ENCODE data around the gene CACNA1G. TPM values are rescaled to one million over a fixed set of nuclear protein-coding genes. Genes with fewer than 3 reads are reported as not detected.

CACNA1G gene
- total RNA-seq, 1 experiment from 2014 or later = 6.7 TPM

GRCh38 chr17:50558091-50558490 lies 2.4 kb upstream of the CACNA1G start (continued):
- TF ChIP-seq USF2 (CRISPR knock-in tag; IDR thresholded peaks at IDR 0.05) (no peak), OVOL2 (CRISPR knock-in tag; IDR thresholded peaks at IDR 0.05; ENCODE audit: borderline replicate concordance) (no peak), KAT7 (CRISPR knock-in tag; IDR thresholded peaks at IDR 0.05; ENCODE audit: borderline replicate concordance) (no peak), RELA (CRISPR knock-in tag; IDR thresholded peaks at IDR 0.05; ENCODE audit: borderline replicate concordance) (no peak), GRHL2 (CRISPR knock-in tag; IDR thresholded peaks at IDR 0.05; ENCODE audit: insufficient replicate concordance, severe bottlenecking) (no peak), ZNF423 (CRISPR knock-in tag; IDR thresholded peaks at IDR 0.05) (no peak)

DNA sequence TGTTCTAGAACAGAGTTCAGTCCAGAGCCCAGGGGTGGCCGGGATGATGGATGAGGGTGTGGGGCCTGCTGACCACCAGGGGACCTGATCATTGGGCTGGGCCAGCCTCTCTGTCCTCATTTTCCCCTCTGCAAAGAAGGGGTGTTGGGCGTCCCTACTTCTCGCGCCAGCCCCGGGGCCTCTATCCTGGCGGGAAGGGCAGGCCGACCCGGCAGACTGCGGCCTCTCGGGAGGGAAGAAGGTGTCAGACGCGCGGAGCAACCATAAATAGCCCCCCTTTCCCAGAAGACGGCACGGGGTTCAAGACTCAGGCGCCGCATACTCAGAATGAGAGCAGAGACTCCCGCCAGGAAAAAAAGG lies 2.0 kb upstream of the CACNA1G start:
- ChIA-PET CTCF (interaction anchor here (3.5 to 7.2 kb wide), 3 partner anchors 7 to 70 kb away, joined by 11 to 135 read pairs (median 121); no protein-coding TSS in a partner anchor), POLR2A (no interaction called here)
- Mint-ChIP-seq H3K27me3 (ENCODE audit: low read depth) (peaks cover 57% of the 10 kb centered on the region), H3K4me3 (peak overlapping the region; percentile 87), H3K27ac (no peak overlapping the region), H3K4me1 (peaks cover 23% of the 10 kb centered on the region), H3K36me3 (no peaks in the 10 kb centered on the region), H3K9me3 (no peaks in the 10 kb centered on the region)
- TF ChIP-seq HMGA2 (CRISPR knock-in tag; IDR thresholded peaks at IDR 0.05) = no peak
- no peak for TF ChIP-seq ZNF423 (CRISPR knock-in tag; IDR thresholded peaks at IDR 0.05)
- TF ChIP-seq RELA (CRISPR knock-in tag; IDR thresholded peaks at IDR 0.05; ENCODE audit: borderline replicate concordance) = no peak
- TF ChIP-seq PRDM15 (CRISPR knock-in tag; IDR thresholded peaks at IDR 0.05) = no peak
- no peak for TF ChIP-seq TP53 (CRISPR knock-in tag; IDR thresholded peaks at IDR 0.05)
- TF ChIP-seq, protein P1, sequence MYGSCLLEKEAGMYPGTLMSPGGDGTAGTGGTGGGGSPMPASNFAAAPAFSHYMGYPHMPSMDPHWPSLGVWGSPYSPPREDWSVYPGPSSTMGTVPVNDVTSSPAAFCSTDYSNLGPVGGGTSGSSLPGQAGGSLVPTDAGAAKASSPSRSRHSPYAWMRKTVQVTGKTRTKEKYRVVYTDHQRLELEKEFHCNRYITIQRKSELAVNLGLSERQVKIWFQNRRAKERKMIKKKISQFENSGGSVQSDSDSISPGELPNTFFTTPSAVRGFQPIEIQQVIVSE (CRISPR knock-in tag; IDR thresholded peaks at IDR 0.05; ENCODE audit: borderline replicate concordance) = no peak
- no peak for TF ChIP-seq FOXK1 (CRISPR knock-in tag; IDR thresholded peaks at IDR 0.05)
- TF ChIP-seq ESRRA (CRISPR knock-in tag; IDR thresholded peaks at IDR 0.05; ENCODE audit: borderline replicate concordance) = no peak
- TF ChIP-seq, protein P2, sequence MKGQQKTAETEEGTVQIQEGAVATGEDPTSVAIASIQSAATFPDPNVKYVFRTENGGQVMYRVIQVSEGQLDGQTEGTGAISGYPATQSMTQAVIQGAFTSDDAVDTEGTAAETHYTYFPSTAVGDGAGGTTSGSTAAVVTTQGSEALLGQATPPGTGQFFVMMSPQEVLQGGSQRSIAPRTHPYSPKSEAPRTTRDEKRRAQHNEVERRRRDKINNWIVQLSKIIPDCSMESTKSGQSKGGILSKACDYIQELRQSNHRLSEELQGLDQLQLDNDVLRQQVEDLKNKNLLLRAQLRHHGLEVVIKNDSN (CRISPR knock-in tag; IDR thresholded peaks at IDR 0.05) = no peak
- no peak for TF ChIP-seq SOX15 (CRISPR knock-in tag; IDR thresholded peaks at IDR 0.05)
- no peak for TF ChIP-seq JAZF1 (CRISPR knock-in tag; IDR thresholded peaks at IDR 0.05)
- TF ChIP-seq SMAD4 (CRISPR knock-in tag; IDR thresholded peaks at IDR 0.05) = no peak
- TF ChIP-seq STAT6 (CRISPR knock-in tag; conservative IDR thresholded peaks at IDR 0.05; ENCODE audit: low read depth) = no peak
- no peak for TF ChIP-seq ETV6 (CRISPR knock-in tag; IDR thresholded peaks at IDR 0.05)
- TF ChIP-seq ZNF671 (CRISPR knock-in tag; IDR thresholded peaks at IDR 0.05) = no peak
- no peak for ATAC-seq
- DNase-seq (ENCODE audit: low spot score) = no peak
